GM23248 (cell line): ENCODE data around the gene MACROD2.

Experiments
- EZH2 ChIP-seq: fragments of 200-600 bp; sonication (generic); IDR thresholded peaks from 2 replicates; pipeline ENCODE4 v1.6.1; 2018; ENCODE audit warnings: antibody characterized with exemption, mild to moderate bottlenecking; ENCODE audit not compliant: insufficient read depth, poor library complexity, severe bottlenecking
- EZH2phosphoT487 ChIP-seq: fragments of 200-600 bp; sonication (generic); IDR thresholded peaks from 2 replicates; pipeline ENCODE4 v1.6.1; 2018; ENCODE audit warnings: antibody characterized with exemption, moderate library complexity, mild to moderate bottlenecking, low read depth; ENCODE audit not compliant: insufficient read depth

- TF ChIP-seq EZH2 (no peak), EZH2phosphoT487 (no peak)
Measured at GRCh38 chr20:14991023-14991422, 995.7 kb downstream of the MACROD2 start.
